ENCODE data around the gene GPATCH4.

The GPATCH4 gene

DNA sequence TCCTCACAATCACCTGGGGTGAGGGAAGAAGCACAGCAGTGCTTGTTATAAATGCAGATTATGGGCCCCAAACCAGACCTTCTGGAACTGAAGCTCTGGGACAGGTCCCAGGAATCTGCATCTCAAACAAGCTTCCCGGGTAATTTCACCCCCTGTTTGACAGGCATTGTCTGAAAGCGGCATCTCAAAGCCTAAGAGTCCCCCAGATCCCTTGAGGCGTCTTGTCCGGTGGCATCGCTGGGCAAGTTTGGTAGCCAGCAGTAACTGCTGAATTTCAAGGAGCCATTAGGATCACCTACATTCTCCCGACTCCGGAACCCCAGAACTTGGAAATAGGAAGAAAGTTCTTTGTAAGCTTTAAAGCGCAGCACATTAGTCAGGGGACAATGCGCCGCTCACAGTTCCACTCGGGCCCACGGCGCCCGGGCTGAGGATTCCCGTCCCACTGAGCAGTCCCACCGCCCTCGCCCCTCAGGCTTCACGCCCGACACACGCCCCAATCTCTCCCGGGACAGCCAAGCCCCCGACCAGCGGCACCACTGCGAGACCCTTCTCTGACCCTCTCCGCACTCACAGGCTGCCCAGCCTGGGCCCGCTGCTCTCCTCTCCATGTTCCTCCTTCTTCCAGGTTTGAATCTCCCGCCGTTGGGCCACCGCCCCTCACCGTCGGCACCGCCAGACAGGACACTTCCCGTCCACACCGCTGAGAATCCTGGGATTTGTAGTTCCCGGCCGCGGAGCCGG is 29.2 kb downstream of the GPATCH4 start, which contains the start of gene IQGAP3:
Gene IQGAP3, minus strand, starts transcription at position 647 of the 744 bp plus-strand sequence. Its CDS starts 36 bp downstream, at position 611.
- peak; percentile 87 for DNase-seq

DNA sequence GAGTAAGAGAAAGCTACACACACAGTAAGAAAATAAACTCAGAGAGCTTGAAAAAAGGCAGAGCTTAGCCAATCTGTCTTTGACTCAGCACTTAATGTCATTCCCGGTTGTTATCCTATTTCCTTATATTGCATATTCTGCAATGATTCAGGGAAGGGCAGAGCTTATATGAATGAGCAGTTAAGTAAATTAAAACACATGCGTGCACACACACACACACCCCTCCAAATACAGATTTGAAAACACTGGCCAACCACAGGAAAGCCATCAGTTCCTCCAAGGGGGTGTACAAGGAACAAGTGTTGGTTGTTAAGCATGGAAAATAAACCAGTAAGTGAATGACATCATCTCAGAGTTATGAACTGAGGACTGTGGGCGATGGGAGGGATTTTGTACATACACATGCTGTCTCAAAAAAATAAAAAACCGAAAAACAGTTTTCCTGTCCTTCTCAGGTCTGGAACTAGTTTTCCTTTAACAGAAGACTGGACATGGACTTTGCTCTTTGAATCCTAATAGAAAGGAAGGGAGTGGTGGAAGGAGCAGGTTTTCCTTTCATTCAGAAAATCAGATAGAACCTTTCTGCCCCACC is 29.9 kb downstream of the GPATCH4 start:
- DNase-seq, result no peak

DNA sequence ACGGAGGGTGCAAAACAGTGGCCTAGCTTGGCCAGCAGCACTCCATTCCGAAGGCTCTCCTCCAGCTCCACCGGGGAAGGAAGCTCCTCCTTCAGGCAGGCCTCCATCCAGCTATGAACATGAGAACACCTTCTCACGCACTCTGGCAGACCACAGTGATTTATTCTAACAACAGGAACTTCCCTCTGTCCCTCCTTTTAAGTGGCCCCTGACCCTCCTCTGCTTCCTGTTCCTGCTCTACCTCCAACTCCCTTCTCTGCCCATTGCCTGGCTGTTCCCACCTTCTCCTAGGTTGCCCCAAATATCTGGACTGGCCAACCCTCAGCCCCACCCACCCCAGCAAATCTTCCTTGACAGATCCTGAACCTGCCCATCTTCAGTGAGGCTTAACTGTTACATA is 34.8 kb downstream of the GPATCH4 start:
- no peak for DNase-seq

- DNase-seq, result no peak
Measured at GRCh38 chr1:156565519-156565918, 35.8 kb downstream of the GPATCH4 start.

- no peak for DNase-seq
Measured at GRCh38 chr1:156560585-156561163, 40.6 kb downstream of the GPATCH4 start.

- no peak for DNase-seq
Measured at GRCh38 chr1:156559797-156560385, 41.4 kb downstream of the GPATCH4 start.

DNA sequence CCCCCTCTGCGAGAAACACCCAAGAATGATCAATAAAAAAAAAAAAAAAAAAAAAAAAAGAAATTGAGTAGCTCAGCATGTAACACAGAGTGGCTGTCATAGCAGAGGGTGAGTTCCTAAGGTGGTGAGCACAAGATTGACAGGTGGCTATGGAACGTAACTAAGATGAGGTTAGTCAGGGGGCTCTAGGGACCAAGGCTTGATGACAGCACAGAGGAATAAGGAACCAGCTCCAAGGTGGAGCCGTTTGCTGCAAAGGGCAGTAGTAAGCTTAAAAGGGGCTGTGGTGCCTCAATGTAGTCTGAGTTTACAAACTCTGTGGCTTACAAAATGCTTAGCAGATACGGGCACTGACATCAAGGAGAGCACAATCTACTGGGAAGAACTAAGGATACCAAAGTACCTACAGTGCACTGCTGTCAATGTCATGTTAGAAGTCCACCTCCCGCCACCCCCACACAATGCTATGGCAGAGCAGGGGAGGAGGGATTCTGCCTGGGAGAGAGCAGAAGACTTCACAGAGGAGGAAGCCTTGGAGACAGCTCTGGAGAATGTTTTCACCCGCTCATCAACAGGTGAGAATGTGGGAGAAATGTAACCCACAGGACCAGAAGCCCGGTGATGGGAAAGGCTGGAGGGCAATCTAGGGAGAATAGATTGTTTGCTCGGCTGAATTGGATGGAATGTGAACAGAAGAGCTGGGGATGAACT is 42.0 kb downstream of the GPATCH4 start:
- DNase-seq, result no peak

GRCh38 chr1:156556354-156556753 is 44.9 kb downstream of the GPATCH4 start:
- DNase-seq, result no peak

DNA sequence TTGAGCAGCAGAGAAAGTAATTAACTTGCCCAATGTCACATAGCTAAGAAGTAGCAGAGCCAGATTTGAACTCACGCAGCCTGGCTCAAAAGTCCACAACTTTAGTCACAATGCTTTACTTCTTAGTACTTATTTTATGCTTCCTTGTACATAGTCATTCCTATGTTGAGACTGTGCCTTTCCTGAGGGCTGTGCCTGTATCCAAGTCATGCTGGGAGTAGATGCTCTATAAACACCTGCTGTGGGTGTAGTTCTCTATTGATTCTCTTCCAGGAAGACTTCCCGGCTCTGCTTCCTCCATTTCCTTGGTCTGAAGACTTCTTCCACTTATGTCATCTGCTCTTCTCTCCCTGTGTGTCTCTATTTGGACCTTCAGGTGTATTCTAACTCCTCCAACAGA is 45.6 kb downstream of the GPATCH4 start:
- no peak for DNase-seq

DNA sequence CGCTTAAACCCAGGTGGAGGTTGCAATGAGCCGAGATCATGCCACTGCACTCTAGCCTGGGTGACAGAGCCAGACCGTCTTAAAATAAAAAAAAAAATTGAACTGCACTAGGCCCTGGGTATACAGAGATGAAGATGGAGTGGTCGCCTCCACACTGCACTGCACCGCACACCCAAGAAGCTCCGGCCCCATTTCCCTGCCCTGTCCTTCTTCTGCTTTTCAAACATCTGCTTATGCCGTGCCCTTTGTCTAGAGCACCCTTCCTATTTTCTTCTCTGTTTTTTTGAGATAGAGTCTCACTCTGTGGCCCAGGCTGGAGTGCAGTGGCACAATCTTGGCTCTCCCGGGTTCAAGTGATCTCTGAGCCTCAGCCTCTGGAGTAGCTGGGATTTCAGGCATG is 46.3 kb downstream of the GPATCH4 start:
- no peak for DNase-seq

DNA sequence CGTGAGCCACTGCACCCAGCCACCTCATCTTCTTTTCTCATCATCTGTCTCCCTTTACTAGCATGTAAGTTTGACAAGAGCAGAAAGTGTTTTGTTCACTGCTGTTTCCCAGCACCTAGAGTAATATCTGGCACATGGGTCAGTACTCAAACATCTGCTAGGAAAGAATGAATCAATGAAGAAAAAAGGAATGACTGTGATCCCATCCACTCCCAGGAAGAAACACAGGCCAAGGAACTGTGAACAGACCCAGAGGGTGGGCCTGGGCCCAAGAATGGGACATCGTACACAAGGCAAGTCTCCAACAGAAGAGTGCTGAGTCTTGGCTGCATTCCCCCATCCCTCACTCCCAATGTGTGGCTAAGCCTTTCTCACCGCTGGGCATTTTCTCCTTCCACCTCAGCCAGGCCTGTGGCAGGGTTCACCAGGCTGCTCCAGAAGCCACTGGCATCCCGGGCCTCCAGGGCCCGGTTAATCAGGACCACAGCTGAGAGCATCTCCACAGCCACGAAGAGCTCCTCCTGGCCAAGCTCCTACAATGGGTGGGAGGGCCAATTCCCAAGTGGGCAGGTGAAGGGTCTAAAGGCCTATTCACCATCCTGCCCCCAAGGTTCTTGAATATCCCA is 47.3 kb downstream of the GPATCH4 start:
- DNase-seq, result no peak

DNA sequence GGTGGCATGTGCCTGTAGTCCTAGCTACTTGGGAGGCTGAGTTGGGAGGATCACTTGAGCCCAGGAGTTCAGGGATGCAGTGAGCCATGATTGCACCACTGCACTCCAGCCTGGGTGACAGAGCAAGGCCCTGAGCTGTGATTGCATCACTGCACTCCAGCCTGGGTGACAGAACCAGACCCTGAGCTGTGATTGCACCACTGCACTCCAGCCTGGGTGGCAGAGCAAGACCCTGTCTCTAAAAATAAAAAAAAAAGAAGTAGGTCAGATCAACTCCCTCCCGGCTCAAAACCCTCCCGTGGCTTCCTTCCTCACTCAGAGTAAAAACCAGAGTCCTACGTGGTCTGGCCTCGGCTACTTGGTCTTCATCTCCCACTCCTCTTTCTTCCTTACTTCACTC is 48.3 kb downstream of the GPATCH4 start:
- DNase-seq, result peak; percentile 77

DNA sequence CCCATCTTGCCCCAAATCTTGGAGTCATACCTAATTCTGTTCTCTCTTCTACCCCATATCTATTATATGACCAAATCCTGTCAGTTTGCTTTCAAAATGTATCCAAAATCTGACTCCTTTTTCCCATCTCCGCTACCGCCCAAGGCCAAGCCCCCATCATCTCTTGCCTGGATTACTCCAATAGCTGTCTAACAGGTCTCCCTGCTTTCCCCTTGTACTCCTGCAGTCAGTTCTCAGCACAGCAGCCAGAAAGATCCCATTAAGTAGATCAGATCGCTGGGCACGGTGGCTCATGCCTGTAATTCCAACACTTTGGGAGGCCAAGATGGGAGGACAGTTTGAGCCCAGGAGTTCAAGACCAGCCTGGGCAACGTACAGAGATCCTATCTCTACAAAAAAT is 48.8 kb downstream of the GPATCH4 start:
- no peak for DNase-seq

GRCh38 chr1:156551869-156552268 is 49.4 kb downstream of the GPATCH4 start:
- peak; percentile 51 for DNase-seq

DNA sequence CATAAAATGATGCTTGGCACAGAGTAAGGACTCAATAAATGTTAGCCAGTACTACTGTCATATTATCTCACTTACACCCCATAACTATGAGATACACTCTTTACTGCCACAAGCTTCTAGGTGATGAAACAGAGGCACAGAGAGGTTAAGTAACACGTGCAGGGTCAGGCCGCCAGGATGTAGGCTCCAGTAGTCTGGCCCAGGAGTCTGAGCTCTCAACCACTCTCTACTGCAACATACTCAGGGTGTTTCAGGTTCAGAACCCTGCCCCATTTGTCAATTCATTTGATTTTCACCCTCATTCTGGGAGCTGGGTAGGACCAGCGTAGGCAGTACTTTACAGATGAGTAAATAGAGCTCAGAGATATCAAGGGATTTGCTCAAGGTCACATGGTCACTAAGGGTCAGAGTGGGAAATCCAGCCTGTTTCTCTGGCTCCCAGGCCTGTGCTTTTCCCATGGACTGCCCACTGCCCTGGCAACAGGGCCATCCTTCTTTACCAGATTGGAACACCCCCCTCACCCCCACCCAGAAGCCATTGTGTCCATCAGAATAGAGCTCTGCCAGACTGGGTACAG is 50.1 kb downstream of the GPATCH4 start:
- no peak for DNase-seq

DNA sequence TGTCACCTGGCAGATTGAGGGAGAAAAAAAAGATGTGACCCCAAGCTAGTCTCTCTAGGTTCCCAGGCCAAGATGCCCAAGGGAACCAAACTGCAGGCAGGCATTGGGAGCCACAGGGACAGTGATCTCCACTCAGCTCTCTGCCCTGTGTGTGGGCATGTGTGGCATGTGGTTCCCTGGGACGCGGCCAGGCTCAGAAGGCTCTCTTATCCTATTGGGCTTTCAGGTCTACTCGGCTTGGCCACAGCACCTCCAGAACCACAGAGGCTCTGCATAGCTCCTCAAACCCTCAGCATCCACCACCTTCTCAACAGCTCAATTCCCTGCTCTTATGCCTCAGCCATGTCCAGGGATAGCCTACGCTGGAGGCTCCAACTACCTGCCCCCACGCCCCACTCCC is 50.9 kb downstream of the GPATCH4 start:
- DNase-seq, result no peak

GRCh38 chr1:156549831-156550230 is 51.4 kb downstream of the GPATCH4 start:
- DNase-seq, result no peak

DNA sequence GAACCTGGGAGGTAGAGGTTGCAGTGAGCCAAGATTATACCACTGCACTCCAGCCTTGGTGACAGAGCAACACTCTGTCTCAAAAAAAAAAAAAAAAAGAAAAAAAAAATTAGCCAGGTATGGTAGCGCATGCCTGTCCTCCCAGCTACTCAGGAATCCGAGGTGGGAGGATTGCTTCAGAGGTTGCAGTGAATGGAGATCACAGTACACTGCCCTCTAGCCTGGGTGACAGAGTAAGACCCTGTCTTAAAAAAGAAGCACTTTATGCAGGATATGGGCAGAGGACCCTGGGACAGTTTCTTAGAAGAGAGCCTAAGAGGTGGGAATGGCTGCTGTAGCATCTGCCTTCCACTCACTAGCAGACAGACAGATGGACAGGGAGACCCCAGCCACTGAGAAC is 51.9 kb downstream of the GPATCH4 start:
- no peak for DNase-seq

GRCh38 chr1:156547982-156548381 is 53.3 kb downstream of the GPATCH4 start:
- DNase-seq, result no peak

- DNase-seq, result no peak
Measured at GRCh38 chr1:156547434-156547833, 53.8 kb downstream of the GPATCH4 start.

GRCh38 chr1:156546267-156546666 is 55.0 kb downstream of the GPATCH4 start:
- DNase-seq, result no peak

DNA sequence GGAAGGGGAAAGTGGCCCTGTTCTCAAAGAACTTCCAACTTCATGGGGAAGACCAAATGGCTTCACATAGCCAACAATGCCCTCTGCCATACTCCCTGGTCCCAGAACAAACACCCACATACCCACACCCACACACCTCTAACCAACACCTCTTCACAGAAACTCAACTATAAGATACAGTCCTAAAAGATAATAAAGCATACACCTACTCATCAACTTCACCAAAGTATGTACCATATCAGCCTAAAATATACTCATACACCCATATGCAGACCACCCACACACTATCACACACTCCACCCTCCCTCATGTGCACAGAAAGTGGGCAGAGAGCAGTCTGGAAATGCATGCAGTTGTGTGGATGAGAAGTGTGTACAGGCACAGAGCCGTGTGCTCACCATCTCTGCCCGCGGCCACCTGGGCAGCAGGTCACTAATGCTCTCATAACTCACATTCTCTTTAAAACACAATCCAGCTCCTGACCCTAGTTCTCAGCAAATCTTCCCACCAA is 56.6 kb downstream of the GPATCH4 start:
- DNase-seq, result no peak
